H1 (cell line): ENCODE data around the gene ZNF692.

Experiments used
- BRCA1 ChIP-seq: IDR thresholded peaks from 2 replicates; pipeline ENCODE4 v1.6.1; 2012; ENCODE audit warnings: low read depth, low read length, improper control_type of control experiment
- CEBPB ChIP-seq: IDR thresholded peaks from 2 replicates; pipeline ENCODE4 v1.6.1; 2012; ENCODE audit warnings: low read depth, low read length
- EP300 ChIP-seq, 2 experiments: IDR thresholded peaks; 1 replicate in 1 of 2; 2 replicates in 1 of 2; pipeline ENCODE4 v1.6.1; 2011 to 2012; ENCODE audit warnings: low read depth in 2 of 2, low read length in 2 of 2, mild to moderate bottlenecking in 2 of 2, borderline replicate concordance in 1 of 2, inconsistent platforms in 1 of 2, moderate library complexity in 1 of 2
- EZH2 ChIP-seq: fragments of 200-600 bp; sonication (generic); IDR thresholded peaks from 2 replicates; pipeline ENCODE4 v1.7.1; 2012; ENCODE audit warnings: low read depth, mild to moderate bottlenecking, moderate library complexity, low read length, inconsistent platforms; ENCODE audit not compliant: severe bottlenecking
- MAFK ChIP-seq: IDR thresholded peaks from 2 replicates; pipeline ENCODE4 v1.6.1; 2012; ENCODE audit warnings: low read depth, mild to moderate bottlenecking, improper control_type of control experiment, low read length
- POLR2A ChIP-seq, 2 experiments: IDR thresholded peaks; 1 replicate in 1 of 2; 2 replicates in 1 of 2; pipeline ENCODE4 v1.6.1; 2011; ENCODE audit warnings: low read depth in 2 of 2, low read length in 2 of 2, mild to moderate bottlenecking in 2 of 2; ENCODE audit errors: control extremely low read depth in 1 of 2
- POLR2AphosphoS5 ChIP-seq: IDR thresholded peaks from 2 replicates; pipeline ENCODE4 v1.6.1; 2011; ENCODE audit warnings: low read depth, low read length
- TF ChIP-seq, protein P1 (sequence below), 3 experiments: IDR thresholded peaks; 1 replicate in 2 of 3; 2 replicates in 1 of 3; pipeline versions ENCODE4 v1.5.1 to v1.6.1; 2011; ENCODE audit warnings: low read length in 3 of 3, mild to moderate bottlenecking in 3 of 3, inconsistent platforms in 2 of 3, low read depth in 1 of 3, moderate library complexity in 1 of 3; ENCODE audit not compliant: insufficient read depth in 1 of 3; ENCODE audit errors: control extremely low read depth in 1 of 3

DNA sequence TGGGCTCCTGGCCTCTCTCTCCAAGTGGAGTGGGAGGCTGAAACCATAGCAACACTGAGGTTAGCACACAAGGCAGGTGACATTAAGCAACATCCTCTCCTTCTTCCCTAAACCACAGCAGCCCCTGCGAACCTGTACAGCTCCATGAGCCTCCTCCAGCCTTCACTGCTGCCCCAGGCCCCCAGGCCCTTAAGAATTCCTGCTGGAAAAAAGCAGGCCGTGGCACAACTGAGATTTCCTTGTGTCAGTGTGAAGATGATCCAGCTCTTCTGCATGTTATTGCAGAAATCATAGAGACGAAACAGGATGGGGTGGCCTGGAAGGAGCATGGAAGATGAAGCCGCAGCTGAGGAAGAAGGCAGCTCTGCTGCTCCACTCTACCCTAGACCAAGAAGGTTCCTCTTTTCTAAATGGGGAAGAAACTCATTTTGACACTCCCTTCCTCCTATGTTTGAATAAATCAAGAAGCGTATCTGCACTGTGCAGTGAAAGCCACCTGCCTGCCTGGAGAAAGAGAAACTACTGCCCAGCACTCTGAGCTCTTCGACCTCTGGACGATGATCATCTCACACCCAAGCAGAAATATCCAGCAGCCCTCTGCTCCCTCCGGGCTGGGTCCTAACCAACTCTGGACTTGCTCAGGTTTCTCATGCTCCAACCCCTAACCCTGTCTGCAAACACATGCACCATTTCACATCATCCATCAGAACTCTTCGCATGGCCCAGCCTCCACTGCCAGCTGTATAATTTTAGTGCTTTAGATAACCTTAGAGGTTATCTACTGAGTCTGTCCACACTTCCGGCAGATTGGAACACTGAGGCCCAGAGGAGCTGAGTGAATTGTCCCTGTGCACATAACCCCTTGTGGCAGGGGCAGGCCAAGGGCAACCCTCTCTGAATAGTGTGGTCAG lies 53.9 kb downstream of the ZNF692 start:
- no peak for TF ChIP-seq MAFK
- no peak for TF ChIP-seq POLR2A (IDR thresholded peaks at IDR 0.05; ENCODE audit: control extremely low read depth in 1 of 2, low read depth in 2 of 2, low read length in 2 of 2)
- TF ChIP-seq, protein P1, sequence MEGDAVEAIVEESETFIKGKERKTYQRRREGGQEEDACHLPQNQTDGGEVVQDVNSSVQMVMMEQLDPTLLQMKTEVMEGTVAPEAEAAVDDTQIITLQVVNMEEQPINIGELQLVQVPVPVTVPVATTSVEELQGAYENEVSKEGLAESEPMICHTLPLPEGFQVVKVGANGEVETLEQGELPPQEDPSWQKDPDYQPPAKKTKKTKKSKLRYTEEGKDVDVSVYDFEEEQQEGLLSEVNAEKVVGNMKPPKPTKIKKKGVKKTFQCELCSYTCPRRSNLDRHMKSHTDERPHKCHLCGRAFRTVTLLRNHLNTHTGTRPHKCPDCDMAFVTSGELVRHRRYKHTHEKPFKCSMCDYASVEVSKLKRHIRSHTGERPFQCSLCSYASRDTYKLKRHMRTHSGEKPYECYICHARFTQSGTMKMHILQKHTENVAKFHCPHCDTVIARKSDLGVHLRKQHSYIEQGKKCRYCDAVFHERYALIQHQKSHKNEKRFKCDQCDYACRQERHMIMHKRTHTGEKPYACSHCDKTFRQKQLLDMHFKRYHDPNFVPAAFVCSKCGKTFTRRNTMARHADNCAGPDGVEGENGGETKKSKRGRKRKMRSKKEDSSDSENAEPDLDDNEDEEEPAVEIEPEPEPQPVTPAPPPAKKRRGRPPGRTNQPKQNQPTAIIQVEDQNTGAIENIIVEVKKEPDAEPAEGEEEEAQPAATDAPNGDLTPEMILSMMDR (IDR thresholded peaks at IDR 0.05; ENCODE audit: control extremely low read depth in 1 of 3, insufficient read depth in 1 of 3, low read depth in 1 of 3, low read length in 3 of 3) = no peak
- no peak for TF ChIP-seq EZH2
- no peak for TF ChIP-seq POLR2AphosphoS5
- no peak for TF ChIP-seq EP300 (IDR thresholded peaks at IDR 0.05; ENCODE audit: borderline replicate concordance in 1 of 2, low read depth in 2 of 2, low read length in 2 of 2)
- no peak for TF ChIP-seq CEBPB
- TF ChIP-seq BRCA1 = no peak
